Rectal smooth muscle tissue (tissue), 1 donor: ENCODE measurements around the gene TRAPPC6A.

Source experiments
- H3K27ac ChIP-seq: one replicate; pipeline ENCODE4 v1.7.0; 2013; ENCODE audit warnings: low read depth, low read length, inconsistent platforms
- H3K27me3 ChIP-seq: one replicate; pipeline ENCODE4 v1.7.0; 2013; ENCODE audit warnings: low read length; ENCODE audit not compliant: control insufficient read depth, insufficient read depth
- H3K36me3 ChIP-seq: one replicate; pipeline ENCODE4 v1.7.0; 2013; ENCODE audit warnings: low read length; ENCODE audit not compliant: control insufficient read depth, insufficient read depth
- H3K4me1 ChIP-seq: one replicate; pipeline ENCODE4 v1.7.0; 2013; ENCODE audit warnings: low read length; ENCODE audit not compliant: control insufficient read depth, insufficient read depth
- H3K4me3 ChIP-seq: one replicate; pipeline ENCODE4 v1.7.0; 2013; ENCODE audit warnings: low read length
- H3K9ac ChIP-seq: one replicate; pipeline ENCODE4 v1.7.0; 2013; ENCODE audit warnings: low read length

The TRAPPC6A gene

GRCh38 chr19:45179892-45180370 is 1.9 kb upstream of the TRAPPC6A start:
- Histone ChIP-seq H3K27ac (no peak overlapping the region), H3K9ac (no peak overlapping the region)

GRCh38 chr19:45179072-45179891 is 1.2 kb upstream of the TRAPPC6A start:
- Histone ChIP-seq H3K9ac (peak overlapping the region; percentile 70), H3K36me3 (peaks cover 7% of the 10 kb centered on the region), H3K4me3 (peak overlapping the region; percentile 96), H3K27ac (peak overlapping the region; percentile 91), H3K4me1 (peaks cover 6% of the 10 kb centered on the region), H3K27me3 (no peaks in the 10 kb centered on the region)

More at GRCh38 chr19:45179892-45180370, 1.9 kb upstream of the TRAPPC6A start:
- peaks cover 6% of the 10 kb centered on the region for H3K4me1 ChIP-seq
- H3K36me3 ChIP-seq = peaks cover 7% of the 10 kb centered on the region
- H3K27me3 ChIP-seq = no peaks in the 10 kb centered on the region
- H3K4me3 ChIP-seq = peak overlapping the region; percentile 96

GRCh38 chr19:45178262-45179071 is 430 bp upstream of the TRAPPC6A start, which contains the start of gene BLOC1S3:
Gene BLOC1S3 (plus strand): TSS chr19:45178784. CDS start chr19:45179297, 513 bp downstream.
- Histone ChIP-seq H3K4me1 (peaks cover 6% of the 10 kb centered on the region), H3K27me3 (no peaks in the 10 kb centered on the region), H3K27ac (peak within 1 kb of the TSS; percentile 91), H3K4me3 (peak within 1 kb of the TSS; percentile 96), H3K36me3 (peaks cover 7% of the 10 kb centered on the region), H3K9ac (peak within 1 kb of the TSS; percentile 70)

GRCh38 chr19:45175515-45176345 is 2.3 kb downstream of the TRAPPC6A start:
- no peak overlapping the region for H3K27ac ChIP-seq
- H3K4me3 ChIP-seq = no peak overlapping the region
- no peak overlapping the region for H3K9ac ChIP-seq
- H3K36me3 ChIP-seq = peaks cover 2% of the 10 kb centered on the region
- H3K27me3 ChIP-seq = no peaks in the 10 kb centered on the region
- peaks cover 6% of the 10 kb centered on the region for H3K4me1 ChIP-seq

- Histone ChIP-seq H3K4me3 (no peak overlapping the region), H3K4me1 (no peaks in the 10 kb centered on the region), H3K9ac (no peak overlapping the region), H3K27ac (no peak overlapping the region), H3K27me3 (no peaks in the 10 kb centered on the region), H3K36me3 (no peaks in the 10 kb centered on the region)
These were observed 4.2 kb downstream of the TRAPPC6A start for GRCh38 chr19:45173816-45174215.

- no peaks in the 10 kb centered on the region for H3K4me1 ChIP-seq
- no peaks in the 10 kb centered on the region for H3K36me3 ChIP-seq
- no peak overlapping the region for H3K9ac ChIP-seq
- H3K4me3 ChIP-seq = no peak overlapping the region
- no peaks in the 10 kb centered on the region for H3K27me3 ChIP-seq
- no peak overlapping the region for H3K27ac ChIP-seq
These were observed 5.3 kb downstream of the TRAPPC6A start for GRCh38 chr19:45172611-45173208.

- Histone ChIP-seq H3K9ac (no peak overlapping the region), H3K27ac (no peak overlapping the region), H3K27me3 (no peaks in the 10 kb centered on the region), H3K4me1 (no peaks in the 10 kb centered on the region), H3K4me3 (no peak overlapping the region), H3K36me3 (no peaks in the 10 kb centered on the region)
These were observed 5.9 kb downstream of the TRAPPC6A start for GRCh38 chr19:45172173-45172572.

- no peak overlapping the region for H3K4me3 ChIP-seq
- no peaks in the 10 kb centered on the region for H3K36me3 ChIP-seq
- H3K9ac ChIP-seq = no peak overlapping the region
- H3K27ac ChIP-seq = no peak overlapping the region
- H3K27me3 ChIP-seq = no peaks in the 10 kb centered on the region
- no peaks in the 10 kb centered on the region for H3K4me1 ChIP-seq
These were observed 6.8 kb downstream of the TRAPPC6A start for GRCh38 chr19:45171211-45171623.

- H3K36me3 ChIP-seq = no peaks in the 10 kb centered on the region
- no peak overlapping the region for H3K4me3 ChIP-seq
- H3K27me3 ChIP-seq = no peaks in the 10 kb centered on the region
- no peaks in the 10 kb centered on the region for H3K4me1 ChIP-seq
- H3K27ac ChIP-seq = no peak overlapping the region
- H3K9ac ChIP-seq = no peak overlapping the region
These were observed 7.6 kb downstream of the TRAPPC6A start for GRCh38 chr19:45170146-45171106.

GRCh38 chr19:45169602-45170001 is 8.4 kb downstream of the TRAPPC6A start:
- Histone ChIP-seq H3K4me1 (no peaks in the 10 kb centered on the region), H3K27ac (no peak overlapping the region), H3K27me3 (no peaks in the 10 kb centered on the region), H3K36me3 (no peaks in the 10 kb centered on the region), H3K4me3 (no peak overlapping the region), H3K9ac (no peak overlapping the region)
